ENCODE measurements around the gene NOTCH2.

DNA sequence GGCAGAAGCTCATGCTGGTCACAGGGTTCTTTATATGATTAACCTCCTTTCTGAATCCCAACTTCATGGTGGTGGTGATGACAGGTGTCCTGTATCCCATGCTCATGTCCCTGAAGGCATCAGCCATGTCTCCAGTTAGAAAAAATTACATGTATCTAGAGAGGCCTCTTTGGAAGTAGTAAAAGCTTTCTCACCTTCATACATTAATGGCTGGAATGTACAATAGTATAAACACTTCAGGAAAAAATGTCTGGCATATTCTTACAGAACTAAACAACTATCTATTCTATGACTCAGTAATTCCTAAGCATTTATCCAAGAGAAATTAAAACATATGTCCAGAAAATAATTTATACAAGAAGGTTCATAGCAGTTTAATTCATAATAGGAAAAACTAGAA is 207.2 kb downstream of the NOTCH2 start:
- TF ChIP-seq, protein P1, sequence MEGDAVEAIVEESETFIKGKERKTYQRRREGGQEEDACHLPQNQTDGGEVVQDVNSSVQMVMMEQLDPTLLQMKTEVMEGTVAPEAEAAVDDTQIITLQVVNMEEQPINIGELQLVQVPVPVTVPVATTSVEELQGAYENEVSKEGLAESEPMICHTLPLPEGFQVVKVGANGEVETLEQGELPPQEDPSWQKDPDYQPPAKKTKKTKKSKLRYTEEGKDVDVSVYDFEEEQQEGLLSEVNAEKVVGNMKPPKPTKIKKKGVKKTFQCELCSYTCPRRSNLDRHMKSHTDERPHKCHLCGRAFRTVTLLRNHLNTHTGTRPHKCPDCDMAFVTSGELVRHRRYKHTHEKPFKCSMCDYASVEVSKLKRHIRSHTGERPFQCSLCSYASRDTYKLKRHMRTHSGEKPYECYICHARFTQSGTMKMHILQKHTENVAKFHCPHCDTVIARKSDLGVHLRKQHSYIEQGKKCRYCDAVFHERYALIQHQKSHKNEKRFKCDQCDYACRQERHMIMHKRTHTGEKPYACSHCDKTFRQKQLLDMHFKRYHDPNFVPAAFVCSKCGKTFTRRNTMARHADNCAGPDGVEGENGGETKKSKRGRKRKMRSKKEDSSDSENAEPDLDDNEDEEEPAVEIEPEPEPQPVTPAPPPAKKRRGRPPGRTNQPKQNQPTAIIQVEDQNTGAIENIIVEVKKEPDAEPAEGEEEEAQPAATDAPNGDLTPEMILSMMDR (conservative IDR thresholded peaks at IDR 0.05) = no peak
- no peak for TF ChIP-seq ZFX (IDR thresholded peaks at IDR 0.05)

Data from C4-2B (cell line).